Measurements from ENCODE around the gene RPL10A. TPM values are rescaled to one million over a fixed set of nuclear protein-coding genes. Genes with fewer than 3 reads are reported as not detected.
A peak's percentile ranks its signal among the peaks of the same experiment; 100 is the strongest.
"Not testable (repeated sequence)": the region's sequence is repeated elsewhere in the genome, so short reads cannot be mapped to it uniquely, and the experiment has no call there.

Gene RPL10A
- total RNA-seq, 1 donor from 2014 or later = 535 TPM

DNA sequence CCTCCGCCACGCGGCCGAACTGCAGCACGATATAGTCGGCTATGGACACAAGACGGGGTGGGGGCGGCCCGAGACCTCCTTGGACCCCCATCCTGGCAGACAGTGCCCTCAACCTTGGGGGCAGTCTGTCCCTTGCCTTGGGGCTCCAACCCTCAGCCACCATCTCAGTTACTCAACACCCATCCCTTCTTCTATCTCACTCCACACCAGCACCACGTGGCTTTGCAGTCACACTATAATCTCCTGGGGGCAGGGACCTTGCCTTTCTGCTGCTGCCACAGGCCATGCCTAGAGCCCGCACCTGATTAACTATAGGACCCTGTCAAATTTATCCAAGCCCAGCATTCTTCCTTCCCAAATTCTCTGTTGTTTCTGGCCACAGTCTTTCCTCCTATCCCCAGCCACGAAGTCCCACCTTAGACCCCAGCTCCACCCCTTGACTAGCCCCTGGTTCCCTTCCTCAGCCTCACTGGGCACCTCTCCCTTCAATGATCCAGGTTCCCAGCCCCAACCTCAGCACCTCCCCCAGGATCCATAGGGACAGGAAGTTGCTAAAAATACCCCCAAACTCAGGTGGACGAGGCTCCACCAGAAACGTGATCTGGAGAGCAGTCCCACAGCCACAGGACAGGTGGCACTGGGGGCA lies 30.3 kb downstream of the RPL10A start:
- DNase-seq (no peak), ATAC-seq (ENCODE audit: poor library complexity) (no peak)
- intact Hi-C loops (cut with DNase I) = no loop called here

DNA sequence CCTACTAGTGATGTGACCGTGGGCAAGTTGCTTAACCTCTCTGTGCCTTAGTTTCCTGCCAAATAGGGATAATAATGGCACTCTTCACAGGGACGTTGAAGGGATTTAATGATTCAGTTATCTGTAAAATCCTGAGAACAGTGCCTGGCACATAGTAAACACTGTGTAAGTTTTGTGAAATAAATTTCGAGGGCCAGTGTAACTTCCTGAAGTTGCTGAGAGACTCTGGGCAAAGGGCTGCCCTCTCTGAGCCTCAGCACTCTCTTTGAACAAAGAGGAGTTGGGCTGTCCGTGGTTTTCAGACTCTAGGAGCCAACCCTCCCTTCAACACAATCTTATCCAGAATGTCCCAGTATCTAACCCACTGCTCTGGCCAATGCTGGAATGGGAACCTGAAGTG lies 31.2 kb downstream of the RPL10A start:
- DNase-seq (no peak), ATAC-seq (ENCODE audit: poor library complexity) (no peak)
- intact Hi-C loops (cut with DNase I) = no loop called here

DNA sequence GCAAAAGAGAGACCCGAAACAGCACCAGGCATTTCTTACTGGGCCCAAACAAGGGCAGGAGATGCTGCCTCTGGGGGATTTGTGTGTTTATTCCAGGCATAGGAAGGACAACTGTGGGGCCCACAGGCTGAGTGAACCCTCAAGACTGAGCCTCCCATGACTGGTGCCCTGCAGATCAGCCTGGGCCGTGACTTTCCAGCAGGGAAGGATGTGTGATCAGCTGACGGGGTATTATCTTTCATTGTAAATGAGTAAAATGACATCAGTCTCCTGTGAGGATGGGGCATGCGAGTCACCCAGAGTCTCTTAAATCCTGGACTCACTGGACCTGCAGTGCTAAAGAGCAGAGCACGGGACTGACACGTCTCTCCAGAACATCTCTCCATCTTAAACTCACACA lies 32.6 kb downstream of the RPL10A start:
- no peak for ATAC-seq (ENCODE audit: poor library complexity)
- peak; percentile 28 for DNase-seq
- intact Hi-C loops (cut with DNase I) = no loop called here

DNA sequence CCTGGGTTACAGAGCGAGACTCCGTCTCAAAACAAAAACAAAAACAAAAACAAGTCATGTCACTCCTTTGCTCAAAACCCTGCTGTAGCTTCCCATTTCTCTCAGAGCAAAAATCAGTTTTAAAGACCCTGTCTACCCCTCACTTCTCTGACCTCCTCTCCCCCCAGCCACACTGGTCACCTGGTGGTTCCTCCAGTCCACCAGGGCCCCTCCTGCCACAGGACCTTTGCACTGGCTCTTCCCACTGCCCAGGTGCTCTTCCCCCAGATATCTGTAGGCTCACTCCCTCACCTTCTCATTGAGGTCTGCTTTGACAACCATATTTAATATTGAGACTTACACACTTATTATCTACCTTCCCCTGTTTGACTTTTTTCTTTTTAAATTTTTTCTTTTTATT lies 33.6 kb downstream of the RPL10A start:
- DNase-seq (peak; percentile 11), ATAC-seq (ENCODE audit: poor library complexity) (no peak)
- intact Hi-C loops (cut with DNase I) = no loop called here

DNA sequence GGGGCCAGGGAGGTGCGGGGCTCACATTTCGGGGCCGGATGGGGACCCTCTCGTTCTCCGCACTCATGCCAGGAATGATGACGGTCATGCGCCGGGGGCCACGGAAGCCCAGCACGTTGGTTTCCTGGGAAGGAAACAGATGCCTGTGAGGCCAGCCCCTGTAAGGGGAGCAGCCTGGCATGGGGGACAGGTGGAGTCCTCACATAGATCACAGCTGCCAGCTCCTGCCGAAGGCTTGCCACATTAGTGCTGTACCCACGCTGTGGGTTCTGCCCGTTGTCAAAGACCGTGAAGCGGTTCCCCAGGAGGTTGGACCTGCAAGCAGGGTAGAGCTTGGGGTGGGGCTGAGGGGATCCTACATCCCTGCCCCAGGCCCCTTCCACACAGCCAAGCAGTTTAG lies 35.3 kb downstream of the RPL10A start:
- ATAC-seq (ENCODE audit: poor library complexity) (no peak), DNase-seq (peak; percentile 35)
- intact Hi-C loops (cut with DNase I) = no loop called here

DNA sequence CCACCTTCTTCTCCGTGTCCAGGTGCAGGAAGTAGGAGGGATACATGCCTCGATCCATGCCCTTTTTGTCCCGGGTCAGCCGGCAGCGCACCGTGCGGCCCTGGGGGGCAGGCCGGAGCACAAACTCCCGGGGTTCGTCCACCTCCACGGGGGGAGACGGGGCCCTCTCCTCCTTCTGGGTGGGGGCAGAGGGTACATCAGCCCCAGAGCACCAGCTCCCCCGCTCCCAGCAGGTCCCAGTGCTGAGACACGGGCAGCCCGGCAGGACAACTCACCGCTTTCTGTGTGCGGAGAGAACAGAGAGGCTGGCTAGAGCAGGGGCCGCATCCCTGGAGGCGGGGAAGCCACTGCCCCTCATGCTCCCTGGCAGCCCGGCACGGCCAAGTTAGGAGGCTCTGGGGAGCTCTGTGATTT lies 37.8 kb downstream of the RPL10A start:
- DNase-seq = no peak
- intact Hi-C loops (cut with DNase I) = no loop called here
- ATAC-seq (ENCODE audit: poor library complexity) = no peak

DNA sequence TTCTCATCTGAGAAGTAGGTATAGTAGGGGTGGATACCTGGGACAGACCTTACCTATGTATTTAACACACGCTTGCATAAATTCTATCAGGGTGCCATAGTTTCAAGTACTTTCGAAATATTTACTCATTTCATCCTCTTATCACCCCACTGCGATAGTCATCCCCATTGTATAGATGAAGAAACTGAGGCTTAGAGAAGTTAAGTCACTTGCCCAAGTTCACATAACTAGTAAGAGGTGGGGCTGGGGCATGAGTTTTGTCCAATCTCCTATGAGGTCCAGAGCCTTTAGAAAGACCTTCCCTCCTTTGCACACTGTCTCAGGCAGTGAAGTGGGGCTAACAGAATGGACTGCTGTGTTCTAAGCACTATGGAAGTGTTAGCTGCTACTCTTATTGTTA lies 38.3 kb downstream of the RPL10A start:
- DNase-seq (no peak), ATAC-seq (ENCODE audit: poor library complexity) (no peak)
- intact Hi-C loops (cut with DNase I) = no loop called here

DNA sequence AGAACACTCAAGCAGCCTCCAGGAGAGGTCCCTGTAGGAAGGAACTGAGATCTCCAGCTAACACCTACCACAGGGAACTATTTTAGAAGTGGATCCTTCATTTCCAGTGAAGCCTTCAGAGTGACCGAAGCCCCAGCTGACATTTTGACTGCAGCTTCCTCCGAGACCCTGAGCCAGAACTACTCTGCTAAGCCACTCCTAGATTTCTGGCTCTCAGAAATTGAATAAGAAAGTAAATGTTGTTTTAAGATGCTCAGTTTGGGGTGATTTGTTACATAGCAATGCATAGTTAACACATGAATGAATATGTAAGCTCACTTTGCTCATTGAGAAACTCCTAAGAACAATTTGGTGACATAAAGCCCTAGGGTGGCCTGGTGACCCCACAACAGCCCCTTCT lies 39.0 kb downstream of the RPL10A start:
- DNase-seq (no peak), ATAC-seq (ENCODE audit: poor library complexity) (no peak)
- intact Hi-C loops (cut with DNase I) = no loop called here

DNA sequence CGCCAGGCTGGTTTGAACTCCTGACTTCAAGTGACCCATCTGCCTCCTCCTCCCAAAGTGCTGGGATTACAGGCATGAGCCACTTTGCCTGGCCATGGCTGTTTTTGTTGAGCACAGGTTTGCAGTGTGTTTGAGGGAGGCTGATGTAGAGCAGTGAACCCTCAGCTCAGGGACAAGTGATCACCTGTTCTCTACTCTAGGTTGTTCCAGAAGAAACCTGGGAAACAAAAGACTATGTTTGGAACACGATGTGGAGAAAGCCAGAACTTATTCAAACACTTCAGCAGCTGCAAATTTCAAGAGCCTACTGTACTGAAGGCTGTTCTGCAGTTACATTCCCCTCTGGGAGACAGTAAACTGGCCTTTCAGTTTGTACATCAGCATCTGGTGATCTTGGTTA lies 39.8 kb downstream of the RPL10A start:
- ATAC-seq (ENCODE audit: poor library complexity) = no peak
- DNase-seq = no peak
- intact Hi-C loops (cut with DNase I) = no loop called here

DNA sequence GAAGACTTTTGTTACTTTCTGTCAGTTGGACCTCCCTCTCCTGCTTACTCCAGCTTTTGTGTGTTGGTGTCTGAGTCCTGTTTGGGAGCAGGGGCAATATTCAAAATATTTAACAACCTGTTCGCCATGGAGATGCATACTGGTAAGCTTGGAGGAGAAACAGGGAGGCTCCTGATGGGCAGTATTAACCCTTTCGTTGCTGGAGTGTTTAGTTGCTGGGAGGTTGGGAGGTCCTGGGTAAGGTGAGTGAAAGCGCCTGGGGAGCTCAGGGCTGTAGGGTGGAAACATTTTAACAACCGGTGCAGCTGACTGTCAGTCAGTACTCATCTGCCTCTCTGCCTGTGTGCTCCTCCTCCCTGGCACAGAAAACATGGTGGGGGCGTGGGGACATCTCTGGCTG lies 40.3 kb downstream of the RPL10A start:
- DNase-seq (no peak), ATAC-seq (ENCODE audit: poor library complexity) (no peak)
- intact Hi-C loops (cut with DNase I) = no loop called here

DNA sequence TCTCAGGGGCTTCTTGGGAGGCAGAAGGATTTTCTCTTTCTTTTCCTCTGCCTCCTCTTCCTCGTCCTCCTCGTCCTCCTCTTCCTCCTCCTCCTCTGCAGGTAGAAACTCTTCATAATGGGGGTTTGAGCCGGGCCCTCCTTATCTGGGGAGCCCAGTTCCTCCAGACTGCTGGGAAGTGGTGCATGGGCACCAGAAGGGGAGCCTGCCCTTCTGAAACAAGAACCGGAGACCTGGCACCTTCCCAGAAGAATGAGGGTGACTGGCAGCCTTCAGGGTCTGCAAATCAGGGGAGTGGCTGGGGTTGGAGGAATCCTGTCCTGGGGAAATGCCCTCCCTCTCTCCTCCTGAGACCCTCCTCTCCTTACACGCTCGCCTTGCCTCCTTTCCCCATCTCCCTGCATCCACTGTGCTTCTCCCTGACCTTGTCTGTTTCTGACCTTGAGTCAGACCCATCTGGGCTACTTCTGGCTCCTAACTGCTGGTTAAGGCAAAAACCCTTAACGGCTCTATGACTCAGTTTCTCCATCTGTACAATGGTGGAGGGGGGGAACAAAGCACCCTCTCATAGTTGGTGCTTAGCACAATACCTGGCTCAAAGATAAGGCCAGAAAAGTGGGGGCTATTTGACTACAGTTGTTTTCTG lies 42.8 kb downstream of the RPL10A start:
- DNase-seq = no peak
- no peak for ATAC-seq (ENCODE audit: poor library complexity)
- intact Hi-C loops (cut with DNase I) = no loop called here

DNA sequence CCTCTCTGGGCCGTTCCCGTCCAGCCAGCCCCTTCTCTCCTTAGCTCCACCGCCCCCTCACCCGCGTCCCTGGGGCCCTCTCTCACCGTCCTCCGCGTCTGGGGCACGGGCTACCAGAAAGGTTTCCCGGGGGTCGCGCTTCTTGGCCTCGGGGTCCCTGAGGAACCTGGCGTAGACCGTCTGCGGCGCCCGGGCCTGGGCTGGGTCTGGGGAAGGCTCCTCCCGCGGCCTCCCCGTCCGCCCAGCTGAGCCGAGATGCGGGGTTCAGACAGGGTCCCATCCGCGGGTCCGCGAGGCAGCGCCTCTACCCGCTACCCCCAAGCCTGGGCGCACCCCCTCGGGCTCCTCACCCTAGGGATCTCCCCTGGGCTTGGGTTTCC lies 43.4 kb downstream of the RPL10A start:
- DNase-seq = no peak
- no peak for ATAC-seq (ENCODE audit: poor library complexity)
- intact Hi-C loops (cut with DNase I) = no loop called here

DNA sequence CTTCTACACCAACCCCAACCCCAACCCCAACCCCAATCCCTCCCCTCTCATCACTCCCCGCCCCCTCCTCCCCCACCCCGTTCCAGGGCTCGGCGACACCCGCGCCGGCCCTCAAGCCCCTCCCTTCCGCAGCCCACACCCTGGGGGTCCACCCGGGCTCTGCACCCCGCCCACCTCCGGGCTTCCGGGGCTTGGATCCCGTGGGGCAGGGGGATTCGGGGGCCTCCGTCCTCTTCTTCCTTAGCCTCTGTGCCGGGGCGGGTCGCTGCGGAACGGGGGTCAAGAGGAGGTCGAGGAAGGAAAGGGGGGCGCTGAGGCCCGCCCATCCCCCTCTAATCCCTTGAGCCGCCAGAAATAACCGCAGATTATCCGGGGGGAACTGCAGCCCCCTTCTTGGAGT lies 43.8 kb downstream of the RPL10A start:
- no peak for DNase-seq
- ATAC-seq (ENCODE audit: poor library complexity) = no peak
- intact Hi-C loops (cut with DNase I) = no loop called here

DNA sequence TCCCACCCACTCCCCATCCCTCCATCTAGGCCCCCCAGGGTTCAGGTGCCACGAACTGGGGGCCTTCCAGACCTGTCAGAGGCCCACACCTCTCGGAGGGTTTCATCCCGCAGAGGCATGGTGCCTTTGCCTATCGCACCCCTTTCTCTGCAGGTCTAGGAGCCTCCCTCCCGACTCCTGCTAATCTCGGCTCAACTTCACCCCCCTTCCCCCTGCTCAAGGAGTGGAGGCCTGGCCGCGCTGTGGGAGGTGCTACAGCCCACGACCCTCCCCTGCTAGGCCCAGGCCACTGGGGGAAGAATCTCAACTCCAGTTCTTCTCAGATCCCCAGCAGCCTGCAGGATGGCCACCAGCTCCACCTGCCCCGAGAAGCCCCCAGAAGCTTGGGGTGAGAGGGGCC lies 44.5 kb downstream of the RPL10A start, which contains the start of gene TULP1:
TSS of gene TULP1 (minus strand) at position 157 of the 400 bp plus-strand sequence. CDS start at position 119, 38 bp downstream.
- DNase-seq (no peak), ATAC-seq (ENCODE audit: poor library complexity) (no peak)
- intact Hi-C loops (cut with DNase I) = no loop called here

DNA sequence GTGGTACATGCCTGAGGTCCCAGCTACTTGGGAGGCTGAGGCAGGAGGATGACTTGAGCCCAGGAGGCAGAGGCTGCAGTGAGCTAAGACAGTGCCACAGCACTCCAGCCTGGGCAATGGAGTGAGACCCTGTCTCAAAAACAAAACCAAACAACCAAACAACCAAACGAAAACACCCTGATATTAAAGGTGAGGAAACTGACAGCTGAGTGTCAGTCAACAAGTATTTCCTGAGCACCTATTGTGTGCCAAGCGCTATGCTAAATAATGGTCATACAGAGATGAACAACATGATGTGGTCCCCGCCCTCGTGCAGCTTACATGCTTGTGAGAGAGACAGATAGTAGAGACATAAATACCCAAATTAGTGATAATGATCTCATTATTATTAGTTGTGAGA lies 46.4 kb downstream of the RPL10A start:
- DNase-seq = no peak
- ATAC-seq (ENCODE audit: poor library complexity) = no peak
- intact Hi-C loops (cut with DNase I) = no loop called here

DNA sequence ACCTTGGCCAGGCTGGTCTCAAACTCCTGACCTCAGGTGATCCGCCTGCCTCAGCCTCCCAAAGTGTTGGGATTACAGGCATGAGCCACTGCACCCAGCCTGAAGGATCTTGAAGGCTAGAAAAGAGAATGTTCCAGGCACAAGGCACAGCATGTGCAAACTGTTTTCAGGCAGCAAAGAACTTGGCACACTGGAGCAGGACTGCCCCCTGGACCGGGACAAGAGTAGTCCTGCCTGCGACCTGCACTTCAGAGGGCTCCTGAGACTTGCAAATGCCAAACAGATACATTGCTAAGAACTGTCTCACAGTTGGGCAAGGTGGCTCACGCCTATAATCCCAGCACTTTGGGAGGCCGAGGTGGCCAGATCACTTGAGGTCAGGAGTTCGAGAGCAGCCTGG lies 47.7 kb downstream of the RPL10A start:
- DNase-seq; ATAC-seq (ENCODE audit: poor library complexity); intact Hi-C loops (cut with DNase I): not testable (repeated sequence)

DNA sequence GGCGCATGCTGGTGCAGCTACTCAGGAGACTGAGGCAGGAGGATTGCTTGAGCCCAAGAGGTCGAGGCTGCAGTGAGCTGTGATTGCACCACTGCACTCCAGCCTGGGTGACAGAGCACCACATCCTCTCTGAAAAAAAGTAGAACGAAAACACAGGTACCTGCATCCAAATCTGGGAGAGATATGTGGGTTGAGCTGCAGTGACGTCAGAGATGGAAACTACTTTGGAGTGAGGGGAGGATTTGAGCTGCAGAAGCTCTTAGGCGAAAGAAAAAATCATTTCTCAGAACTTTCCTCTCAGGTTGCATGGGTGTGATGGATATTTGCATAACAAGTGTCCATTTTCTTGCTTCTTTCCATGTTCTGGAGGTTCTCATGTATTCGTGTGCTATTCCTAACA lies 48.5 kb downstream of the RPL10A start:
- intact Hi-C loops (cut with DNase I) = no loop called here
- ATAC-seq (ENCODE audit: poor library complexity) = no peak

DNA sequence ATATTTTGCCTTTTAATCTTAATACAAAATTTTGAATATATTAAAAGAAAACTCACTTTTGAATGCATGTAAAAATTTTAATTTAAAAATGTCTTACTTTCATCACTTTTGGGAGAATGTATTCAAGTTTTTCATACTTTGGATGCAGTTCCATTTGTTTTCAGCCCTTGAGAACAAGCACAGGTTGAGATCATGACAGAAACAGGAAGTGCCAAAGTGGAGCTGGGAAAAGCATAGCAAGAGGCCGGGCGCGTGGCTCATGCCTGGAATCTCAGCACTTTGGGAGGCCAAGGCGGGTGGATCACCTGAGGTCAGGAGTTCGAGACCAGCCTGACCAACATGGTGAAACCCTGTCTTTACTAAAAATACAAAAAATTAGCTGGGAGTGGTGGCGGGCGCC lies 49.8 kb downstream of the RPL10A start:
- ATAC-seq (ENCODE audit: poor library complexity); intact Hi-C loops (cut with DNase I); DNase-seq: not testable (repeated sequence)

More for the DNA sequence above, 48.5 kb downstream of the RPL10A start:
- DNase-seq = no peak

DNA sequence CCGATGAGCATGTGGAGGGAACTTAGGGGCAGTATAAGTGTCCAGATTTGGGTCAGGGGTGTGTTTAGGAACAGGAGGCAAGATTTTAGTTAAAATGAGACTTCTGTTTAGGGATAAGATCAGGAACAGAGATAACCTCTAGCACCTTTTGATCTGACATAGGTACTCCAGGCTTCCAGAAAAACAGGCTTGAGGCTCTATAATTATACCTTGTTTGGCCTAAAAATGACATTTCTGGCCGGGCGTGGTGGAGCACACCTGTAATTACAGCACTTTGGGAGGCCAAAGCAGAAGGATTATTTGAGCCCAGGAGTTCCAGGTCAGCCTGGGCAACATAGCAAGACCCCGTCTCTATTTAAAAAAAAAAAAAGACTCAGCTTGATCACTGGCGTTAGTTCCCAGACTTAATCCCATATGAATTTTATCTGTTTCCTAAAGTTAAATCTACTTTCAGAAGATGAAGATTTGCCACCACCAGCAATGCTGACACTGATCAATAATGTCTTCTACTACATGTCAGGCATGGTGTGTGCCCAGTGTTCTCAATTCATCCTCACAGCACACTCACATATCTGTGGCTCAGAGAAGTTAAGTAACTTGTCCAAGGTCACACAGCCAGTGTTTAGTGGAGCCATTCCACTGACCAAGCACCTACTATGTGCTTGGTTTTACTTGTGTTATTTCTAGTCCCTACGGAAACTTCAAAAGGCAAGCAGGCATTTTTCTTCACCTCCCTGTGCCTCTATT lies 50.5 kb downstream of the RPL10A start:
- intact Hi-C loops (cut with DNase I) = no loop called here
- DNase-seq = no peak
- no peak for ATAC-seq (ENCODE audit: poor library complexity)

Measured in Right ventricle myocardium superior (tissue), 1 donor.